ENCODE results near the gene SEC14L5.

SEC14L5 gene

DNA sequence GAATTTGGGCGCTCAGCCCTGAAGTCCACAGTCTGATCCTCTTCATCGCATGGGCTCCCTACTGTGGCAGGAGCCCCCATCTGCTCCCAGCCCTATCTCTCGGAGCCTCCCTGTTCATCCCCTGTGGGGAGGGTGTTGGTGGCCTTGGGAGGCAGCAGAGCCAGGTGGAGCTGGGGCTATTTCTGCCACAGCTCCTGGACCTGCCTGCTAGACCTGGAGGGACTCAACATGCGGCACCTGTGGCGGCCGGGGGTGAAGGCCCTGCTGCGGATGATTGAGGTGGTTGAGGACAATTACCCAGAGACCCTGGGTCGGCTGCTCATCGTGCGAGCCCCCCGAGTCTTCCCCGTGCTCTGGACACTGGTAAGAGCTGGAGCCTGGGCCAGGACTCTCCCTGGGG is 45.1 kb downstream of the SEC14L5 start:
- Mint-ChIP-seq H3K27me3 (peaks cover 3% of the 10 kb centered on the region), H3K9me3 (no peaks in the 10 kb centered on the region), H3K4me1 (ENCODE audit: low read depth) (no peaks in the 10 kb centered on the region), H3K4me3 (no peak overlapping the region), H3K27ac (no peak overlapping the region), H3K36me3 (ENCODE audit: low read depth) (no peaks in the 10 kb centered on the region)

GRCh38 chr16:5003828-5004227 is 45.7 kb downstream of the SEC14L5 start:
- Mint-ChIP-seq H3K9me3 (no peaks in the 10 kb centered on the region), H3K4me1 (ENCODE audit: low read depth) (no peaks in the 10 kb centered on the region)

DNA sequence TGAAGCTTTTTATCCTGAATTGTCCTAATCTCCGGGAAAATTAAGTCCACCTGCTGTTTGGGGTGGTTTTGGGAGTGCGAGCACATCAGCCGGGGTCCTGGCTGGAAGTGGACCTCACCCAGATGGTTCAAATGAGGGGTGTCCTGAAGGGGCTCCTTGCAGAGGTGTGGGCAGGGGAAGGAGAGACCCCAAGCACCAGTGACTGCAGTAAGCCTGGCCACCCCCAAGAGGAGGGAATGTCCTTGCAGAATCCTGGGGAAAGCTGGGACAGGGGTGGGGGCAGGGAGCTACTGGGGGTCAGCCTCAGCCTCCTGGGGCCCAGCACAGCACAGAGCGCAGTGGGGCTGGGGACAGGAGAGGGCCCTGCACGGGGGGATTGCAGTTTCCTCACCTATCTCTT is 46.2 kb downstream of the SEC14L5 start:
- no peaks in the 10 kb centered on the region for H3K9me3 Mint-ChIP-seq
- H3K4me1 Mint-ChIP-seq (ENCODE audit: low read depth): no peaks in the 10 kb centered on the region
- H3K27me3 Mint-ChIP-seq: peaks cover 3% of the 10 kb centered on the region
- no peak overlapping the region for H3K4me3 Mint-ChIP-seq
- H3K36me3 Mint-ChIP-seq (ENCODE audit: low read depth): no peaks in the 10 kb centered on the region
- no peak overlapping the region for H3K27ac Mint-ChIP-seq

More at GRCh38 chr16:5003828-5004227, 45.7 kb downstream of the SEC14L5 start:
- peaks cover 3% of the 10 kb centered on the region for H3K27me3 Mint-ChIP-seq
- no peak overlapping the region for H3K27ac Mint-ChIP-seq
- no peaks in the 10 kb centered on the region for H3K36me3 Mint-ChIP-seq (ENCODE audit: low read depth)
- H3K4me3 Mint-ChIP-seq: no peak overlapping the region

DNA sequence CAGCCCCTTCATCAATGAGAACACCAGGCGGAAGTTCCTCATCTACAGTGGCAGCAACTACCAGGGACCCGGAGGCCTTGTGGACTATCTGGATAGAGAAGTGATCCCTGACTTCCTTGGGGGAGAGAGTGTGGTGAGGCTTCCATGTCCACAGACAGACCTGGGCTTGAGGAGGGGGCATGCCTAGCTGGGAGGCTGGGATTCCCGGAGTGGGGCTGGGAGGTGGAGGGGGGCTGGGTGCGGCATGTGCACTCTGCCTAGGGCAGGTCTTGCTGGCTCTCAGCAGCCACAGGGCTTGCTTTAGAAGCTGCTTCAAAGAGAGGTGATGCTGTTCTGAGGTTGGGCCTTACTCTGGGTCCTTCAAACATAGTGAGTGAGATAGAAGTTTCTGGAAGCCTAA is 47.8 kb downstream of the SEC14L5 start:
- H3K4me3 Mint-ChIP-seq: no peak overlapping the region
- peaks cover 6% of the 10 kb centered on the region for H3K27me3 Mint-ChIP-seq
- H3K9me3 Mint-ChIP-seq: no peaks in the 10 kb centered on the region

DNA sequence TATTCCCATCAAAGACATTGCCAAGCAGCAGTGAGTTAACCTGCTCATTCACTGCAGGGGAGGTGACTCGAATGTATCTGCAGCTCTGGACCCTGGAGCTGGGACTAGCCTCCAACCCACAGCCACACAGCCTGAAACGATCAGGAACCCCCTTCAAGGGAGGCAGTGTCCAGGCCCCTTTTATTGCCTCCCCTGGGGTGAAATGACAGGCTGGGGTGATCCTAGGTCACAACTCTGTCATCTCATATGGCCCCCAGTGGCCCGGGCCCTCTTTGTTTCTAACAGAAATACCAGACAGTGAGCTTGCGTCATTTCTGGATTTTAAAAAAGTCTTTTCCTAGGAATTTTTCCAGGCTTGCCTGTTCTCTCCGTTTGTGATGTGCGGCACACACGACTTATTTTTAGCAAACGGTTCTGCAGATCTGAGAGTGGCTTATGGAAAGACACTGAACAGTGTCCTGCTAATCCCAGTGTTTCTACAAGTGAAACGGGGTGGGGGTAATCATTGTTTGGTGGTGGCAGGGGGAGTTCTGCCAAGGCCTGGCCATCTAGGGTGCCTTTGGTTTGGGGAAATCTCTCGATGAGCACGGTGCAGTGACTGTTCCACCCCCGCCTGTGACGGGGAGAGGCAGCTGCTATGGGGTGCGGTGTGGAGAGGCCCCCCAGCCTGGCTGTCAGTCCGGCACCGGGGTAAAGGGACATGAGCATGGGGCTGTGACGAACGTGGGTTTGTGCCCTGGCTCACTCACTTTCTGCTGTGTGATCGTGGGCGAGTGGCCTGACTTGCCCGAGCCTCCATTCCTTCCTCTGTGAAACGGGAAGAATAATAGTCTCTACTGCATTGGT is 48.4 kb downstream of the SEC14L5 start:
- Mint-ChIP-seq H3K36me3 (ENCODE audit: low read depth) (no peaks in the 10 kb centered on the region), H3K9me3 (no peaks in the 10 kb centered on the region), H3K4me3 (no peak overlapping the region)

More for the DNA sequence above, 47.8 kb downstream of the SEC14L5 start:
- no peaks in the 10 kb centered on the region for H3K36me3 Mint-ChIP-seq (ENCODE audit: low read depth)
- no peaks in the 10 kb centered on the region for H3K4me1 Mint-ChIP-seq (ENCODE audit: low read depth)
- H3K27ac Mint-ChIP-seq: no peak overlapping the region

DNA sequence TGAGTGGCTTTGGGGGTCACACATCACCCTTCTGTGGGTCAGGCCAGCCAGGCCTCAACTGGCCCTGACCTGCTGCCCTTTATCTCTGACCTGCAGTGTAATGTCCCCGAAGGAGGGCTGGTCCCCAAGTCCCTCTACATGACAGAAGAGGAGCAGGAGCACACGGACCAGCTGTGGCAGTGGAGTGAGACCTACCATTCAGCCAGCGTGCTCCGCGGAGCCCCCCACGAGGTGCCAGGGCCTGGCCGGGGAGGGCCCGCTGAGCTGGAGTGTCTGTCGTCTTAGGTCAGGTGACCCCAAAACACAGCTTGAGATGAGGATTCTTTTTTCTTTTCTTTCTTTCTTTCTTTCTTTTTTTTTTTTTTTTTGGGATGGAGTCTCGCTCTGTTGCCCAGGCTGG is 49.1 kb downstream of the SEC14L5 start:
- Mint-ChIP-seq H3K36me3 (ENCODE audit: low read depth) (no peaks in the 10 kb centered on the region), H3K9me3 (no peaks in the 10 kb centered on the region), H3K27ac (no peak overlapping the region), H3K4me3 (no peak overlapping the region), H3K4me1 (ENCODE audit: low read depth) (no peaks in the 10 kb centered on the region), H3K27me3 (peaks cover 6% of the 10 kb centered on the region)

More for the DNA sequence above, 48.4 kb downstream of the SEC14L5 start:
- Mint-ChIP-seq H3K4me1 (ENCODE audit: low read depth) (no peaks in the 10 kb centered on the region), H3K27me3 (peaks cover 6% of the 10 kb centered on the region), H3K27ac (no peak overlapping the region)

- no peak overlapping the region for H3K27ac Mint-ChIP-seq
- no peaks in the 10 kb centered on the region for H3K9me3 Mint-ChIP-seq
- H3K4me3 Mint-ChIP-seq: no peak overlapping the region
- H3K27me3 Mint-ChIP-seq: peaks cover 6% of the 10 kb centered on the region
- H3K36me3 Mint-ChIP-seq (ENCODE audit: low read depth): no peaks in the 10 kb centered on the region
- H3K4me1 Mint-ChIP-seq (ENCODE audit: low read depth): no peaks in the 10 kb centered on the region
These were observed 50.2 kb downstream of the SEC14L5 start for GRCh38 chr16:5008311-5008731.

DNA sequence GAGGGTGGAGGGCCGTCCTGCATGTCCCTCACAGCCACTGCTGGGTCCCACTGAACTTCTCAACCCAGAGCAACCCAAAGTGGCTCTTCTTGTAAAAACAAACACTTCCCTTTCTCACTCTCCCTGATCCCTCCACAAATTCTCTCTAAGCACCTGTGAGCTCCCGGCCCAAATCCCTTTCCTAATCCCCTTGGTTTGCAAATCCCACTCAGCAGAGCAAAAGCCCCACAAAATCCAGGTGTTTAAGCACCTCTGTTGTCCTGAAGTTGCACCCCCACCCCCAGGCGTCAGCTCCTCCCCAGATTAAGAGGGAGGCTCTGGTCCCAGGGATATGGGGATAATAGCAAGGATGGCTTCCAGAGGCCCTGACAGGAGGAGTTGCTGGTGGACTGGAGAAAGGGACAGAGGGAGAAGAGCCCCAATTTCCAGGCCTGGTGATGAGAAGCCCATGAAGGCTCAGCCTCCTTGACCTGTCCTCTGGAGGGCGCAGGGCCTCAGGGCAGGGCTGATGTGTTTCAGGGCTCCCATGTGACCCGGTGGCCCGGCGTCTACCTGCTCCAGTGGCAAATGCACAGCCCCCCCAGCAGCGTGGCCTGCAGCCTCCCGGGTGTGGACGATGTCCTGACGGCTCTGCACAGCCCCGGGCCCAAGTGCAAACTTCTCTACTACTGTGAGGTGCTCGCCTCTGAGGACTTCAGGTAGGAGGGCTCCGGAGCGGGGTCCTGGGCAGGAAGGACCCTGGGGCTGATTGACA is 52.6 kb downstream of the SEC14L5 start:
- Mint-ChIP-seq H3K9me3 (no peaks in the 10 kb centered on the region), H3K27ac (no peak overlapping the region), H3K4me1 (ENCODE audit: low read depth) (no peaks in the 10 kb centered on the region), H3K27me3 (peaks cover 3% of the 10 kb centered on the region), H3K4me3 (no peak overlapping the region), H3K36me3 (ENCODE audit: low read depth) (no peaks in the 10 kb centered on the region)

- Mint-ChIP-seq H3K4me1 (ENCODE audit: low read depth) (no peaks in the 10 kb centered on the region), H3K9me3 (no peaks in the 10 kb centered on the region), H3K27me3 (peaks cover 3% of the 10 kb centered on the region)
These were observed 53.5 kb downstream of the SEC14L5 start for GRCh38 chr16:5011637-5012036.

DNA sequence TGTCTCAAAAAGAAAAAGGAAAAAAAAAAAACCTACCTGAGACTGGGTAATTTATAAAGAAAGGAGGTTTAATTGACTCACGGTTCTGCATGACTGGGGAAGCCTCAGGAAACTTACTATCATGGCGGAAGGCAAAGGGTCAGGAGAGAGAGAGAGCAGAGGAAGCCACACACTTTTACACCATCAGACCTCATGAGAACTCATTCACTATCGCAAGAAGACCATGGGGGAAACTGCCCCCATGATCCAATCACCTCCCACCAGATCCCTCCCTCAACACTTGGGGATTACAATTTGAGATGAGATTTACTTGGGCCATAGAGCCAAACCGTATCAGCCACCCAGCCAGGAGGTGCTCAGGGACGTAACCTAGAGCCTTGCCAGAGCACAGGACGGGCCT is 54.8 kb downstream of the SEC14L5 start:
- Mint-ChIP-seq H3K4me1 (ENCODE audit: low read depth) (no peaks in the 10 kb centered on the region), H3K4me3 (no peak overlapping the region), H3K27ac (no peak overlapping the region), H3K27me3 (peaks cover 3% of the 10 kb centered on the region), H3K9me3 (no peaks in the 10 kb centered on the region), H3K36me3 (ENCODE audit: low read depth) (no peaks in the 10 kb centered on the region)

More at GRCh38 chr16:5011637-5012036, 53.5 kb downstream of the SEC14L5 start:
- no peak overlapping the region for H3K27ac Mint-ChIP-seq
- no peaks in the 10 kb centered on the region for H3K36me3 Mint-ChIP-seq (ENCODE audit: low read depth)
- no peak overlapping the region for H3K4me3 Mint-ChIP-seq

DNA sequence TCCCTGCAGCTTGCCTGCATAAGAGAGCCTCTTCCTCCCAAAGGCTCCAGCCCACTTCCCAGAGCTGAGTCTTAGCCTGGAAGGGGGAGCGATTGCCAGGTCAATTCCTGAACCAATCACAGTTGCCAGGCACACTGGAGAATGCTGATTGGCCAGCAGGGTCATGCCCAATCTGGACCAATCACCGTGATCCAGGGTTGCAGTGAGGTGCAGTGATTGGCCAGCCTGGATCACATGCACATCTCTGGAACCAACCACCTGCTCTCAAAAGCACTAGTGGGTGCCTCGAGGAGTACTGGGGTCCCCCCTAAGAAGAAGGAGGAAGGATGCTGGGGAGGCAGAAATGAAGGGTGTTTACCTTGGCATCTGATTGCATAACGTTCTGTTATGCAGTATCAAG is 57.2 kb downstream of the SEC14L5 start:
- Mint-ChIP-seq H3K4me3 (no peak overlapping the region), H3K9me3 (no peaks in the 10 kb centered on the region), H3K27me3 (no peaks in the 10 kb centered on the region), H3K27ac (no peak overlapping the region), H3K36me3 (ENCODE audit: low read depth) (no peaks in the 10 kb centered on the region), H3K4me1 (ENCODE audit: low read depth) (no peaks in the 10 kb centered on the region)

DNA sequence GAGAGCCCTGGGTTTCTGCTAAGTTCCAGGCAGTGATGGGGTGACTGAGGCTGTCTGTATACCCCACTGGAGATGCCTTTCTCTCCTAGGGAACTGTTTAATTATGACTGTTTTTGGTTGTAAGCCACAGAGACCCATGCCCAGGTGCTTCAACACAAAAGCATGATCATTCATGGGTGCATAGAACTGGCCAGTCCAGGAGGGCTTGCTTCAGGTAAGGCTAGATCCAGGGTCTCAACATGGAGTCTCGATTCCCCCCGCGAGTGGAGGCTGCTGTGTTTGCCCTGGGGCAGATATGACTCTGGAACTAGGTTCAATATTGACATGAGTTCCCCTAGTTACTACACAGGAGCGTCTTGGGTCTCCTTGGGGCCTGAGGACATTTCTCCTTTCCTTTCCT is 57.8 kb downstream of the SEC14L5 start:
- no peaks in the 10 kb centered on the region for H3K36me3 Mint-ChIP-seq (ENCODE audit: low read depth)
- H3K27me3 Mint-ChIP-seq: no peaks in the 10 kb centered on the region
- no peaks in the 10 kb centered on the region for H3K4me1 Mint-ChIP-seq (ENCODE audit: low read depth)

GRCh38 chr16:5016967-5017677 is 59.0 kb downstream of the SEC14L5 start:
- Mint-ChIP-seq H3K27ac (no peak overlapping the region), H3K4me3 (no peak overlapping the region), H3K4me1 (ENCODE audit: low read depth) (no peaks in the 10 kb centered on the region), H3K9me3 (no peaks in the 10 kb centered on the region), H3K27me3 (no peaks in the 10 kb centered on the region), H3K36me3 (ENCODE audit: low read depth) (no peaks in the 10 kb centered on the region)

More for the DNA sequence above, 57.8 kb downstream of the SEC14L5 start:
- no peaks in the 10 kb centered on the region for H3K9me3 Mint-ChIP-seq
- no peak overlapping the region for H3K4me3 Mint-ChIP-seq
- H3K27ac Mint-ChIP-seq: no peak overlapping the region

DNA sequence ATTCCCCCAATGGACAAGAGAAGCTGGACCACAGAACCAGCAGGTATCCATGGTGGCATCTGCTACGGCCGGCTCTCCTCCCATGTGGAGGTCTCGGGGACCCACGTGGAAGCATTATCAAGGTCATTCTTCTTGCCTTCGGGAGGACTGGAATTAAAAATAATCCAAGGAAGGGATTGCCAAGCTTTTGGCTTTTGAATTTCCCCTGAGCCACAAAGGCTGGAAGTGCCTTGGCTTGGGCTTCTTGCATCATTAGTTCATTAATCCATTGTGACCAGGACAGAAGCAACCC is 59.5 kb downstream of the SEC14L5 start:
- H3K27ac Mint-ChIP-seq: no peak overlapping the region
- H3K4me1 Mint-ChIP-seq (ENCODE audit: low read depth): no peaks in the 10 kb centered on the region
- H3K27me3 Mint-ChIP-seq: no peaks in the 10 kb centered on the region
- H3K9me3 Mint-ChIP-seq: no peaks in the 10 kb centered on the region
- H3K36me3 Mint-ChIP-seq (ENCODE audit: low read depth): no peaks in the 10 kb centered on the region
- no peak overlapping the region for H3K4me3 Mint-ChIP-seq

- Mint-ChIP-seq H3K4me1 (ENCODE audit: low read depth) (no peaks in the 10 kb centered on the region), H3K27ac (no peak overlapping the region), H3K27me3 (no peaks in the 10 kb centered on the region), H3K9me3 (no peaks in the 10 kb centered on the region), H3K36me3 (ENCODE audit: low read depth) (no peaks in the 10 kb centered on the region), H3K4me3 (no peak overlapping the region)
These were observed 60.7 kb downstream of the SEC14L5 start for GRCh38 chr16:5018793-5019192.
